Fibroblast of upper back skin (primary cell): ENCODE results near the gene CCDC59.
"Not testable (repeated sequence)": the region's sequence is repeated elsewhere in the genome, so short reads cannot be mapped to it uniquely, and the experiment has no call there.

ENCODE experiments used
- DNase-seq: peaks from one replicate; pipeline ENCODE4 v3.0.0-alpha.2; 2013

Gene CCDC59, protein sequence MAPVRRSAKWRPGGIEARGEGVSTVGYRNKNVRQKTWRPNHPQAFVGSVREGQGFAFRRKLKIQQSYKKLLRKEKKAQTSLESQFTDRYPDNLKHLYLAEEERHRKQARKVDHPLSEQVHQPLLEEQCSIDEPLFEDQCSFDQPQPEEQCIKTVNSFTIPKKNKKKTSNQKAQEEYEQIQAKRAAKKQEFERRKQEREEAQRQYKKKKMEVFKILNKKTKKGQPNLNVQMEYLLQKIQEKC

DNA sequence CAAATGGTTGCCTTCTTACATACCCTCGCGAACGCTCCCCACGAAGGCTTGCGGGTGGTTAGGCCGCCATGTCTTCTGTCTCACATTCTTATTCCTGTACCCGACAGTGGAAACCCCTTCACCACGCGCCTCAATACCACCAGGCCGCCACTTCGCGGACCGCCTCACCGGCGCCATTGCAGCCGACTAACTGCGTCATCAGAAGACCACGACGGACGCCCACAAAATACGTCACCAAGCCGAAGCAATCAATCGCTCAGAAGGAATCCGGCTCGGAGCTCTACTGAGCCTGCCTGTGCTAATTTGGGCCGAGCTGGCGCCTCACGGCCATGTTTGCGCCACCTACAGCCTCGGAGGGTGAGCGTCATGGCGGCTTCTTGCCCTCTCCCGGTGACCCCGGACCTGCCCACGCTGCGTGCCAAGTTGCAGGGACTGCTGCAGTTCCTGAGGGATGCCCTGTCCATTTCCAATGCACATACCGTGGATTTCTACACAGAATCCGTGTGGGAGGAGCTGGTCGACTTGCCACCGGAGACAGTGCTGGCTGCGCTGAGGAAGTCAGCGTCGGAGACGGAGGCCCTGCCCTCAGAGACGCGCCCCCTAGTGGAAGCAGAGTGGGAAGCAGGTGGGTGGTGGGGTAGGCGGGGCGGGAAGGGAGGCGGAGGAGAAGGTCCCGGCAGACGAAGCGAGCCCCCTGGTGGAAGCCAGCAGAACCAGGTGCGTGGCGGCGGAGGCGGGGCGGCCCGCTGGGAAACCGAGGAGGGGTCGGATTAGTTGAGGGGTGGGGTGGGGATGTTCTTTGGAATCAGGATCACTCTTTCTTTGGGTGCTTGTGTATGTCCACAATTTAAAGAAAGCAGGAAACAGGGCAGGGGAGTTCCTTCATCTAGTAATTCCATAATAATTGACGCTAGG, at the start of gene CCDC59, which contains the start of gene METTL25:
Gene CCDC59, minus strand, starts transcription at position 188 of the 915 bp plus-strand sequence. Its CDS starts 11 bp downstream, at position 177.
Gene METTL25, plus strand, starts transcription at position 330 of the 915 bp plus-strand sequence. Its CDS starts 37 bp downstream, at position 367.
- DNase-seq, result peak; percentile 99

DNA sequence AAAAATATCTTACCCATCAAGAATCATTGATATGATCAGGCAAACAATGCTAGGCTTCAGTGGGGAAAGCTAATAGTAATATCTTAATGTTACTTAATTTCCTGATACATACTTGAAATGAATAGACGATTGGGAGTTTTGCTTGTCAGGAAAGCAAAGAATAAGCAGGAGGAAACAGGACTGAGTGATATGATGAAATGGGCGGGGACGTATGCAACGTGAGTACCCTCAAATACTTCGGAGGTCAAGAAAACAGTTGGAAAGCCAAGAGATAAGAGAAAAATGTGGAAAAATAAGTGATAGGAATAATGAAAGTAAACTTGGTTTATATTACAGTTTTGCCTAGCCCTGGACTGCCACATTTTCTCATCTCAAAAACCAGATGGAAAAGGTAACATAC, 49.3 kb upstream of the CCDC59 start:
- DNase-seq, result no peak

DNA sequence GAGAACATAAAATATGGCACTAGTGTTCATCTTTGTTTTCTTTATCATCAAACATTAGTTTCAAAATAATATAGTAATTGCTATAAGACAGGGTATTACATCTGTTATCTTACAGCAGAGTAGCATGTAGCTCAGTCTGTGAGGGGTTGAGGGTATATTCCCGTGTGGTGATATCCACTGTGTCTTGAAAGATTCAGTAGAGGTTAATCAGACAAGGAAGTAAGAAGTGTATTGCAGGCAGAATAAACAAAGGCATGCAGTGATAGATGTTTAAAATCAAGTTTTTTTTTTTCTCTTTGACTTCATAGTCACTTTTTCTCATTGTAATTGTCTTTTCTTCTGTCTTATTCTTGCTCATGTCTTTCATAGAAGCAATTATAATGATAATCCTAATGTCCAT, 48.5 kb upstream of the CCDC59 start:
- DNase-seq, result no peak

DNA sequence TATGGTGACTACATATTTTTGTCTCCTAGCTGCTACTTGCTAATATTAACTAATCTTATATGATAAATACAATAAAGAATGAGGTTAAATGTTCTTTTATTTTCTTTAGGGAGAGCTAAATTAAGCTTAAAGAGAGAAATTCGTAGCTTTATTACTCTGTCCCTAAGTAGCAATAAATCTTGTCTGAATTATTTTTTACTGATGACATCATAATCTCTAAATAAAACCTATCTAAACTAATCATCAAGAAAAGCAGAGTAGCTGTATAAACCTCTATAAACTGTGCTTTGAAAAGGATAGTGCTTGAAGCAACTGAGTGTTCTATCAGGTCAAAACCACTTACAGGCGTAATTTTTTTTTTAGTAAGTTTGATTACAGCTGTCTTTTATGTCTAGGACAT, 42.6 kb upstream of the CCDC59 start:
- no peak for DNase-seq

DNA sequence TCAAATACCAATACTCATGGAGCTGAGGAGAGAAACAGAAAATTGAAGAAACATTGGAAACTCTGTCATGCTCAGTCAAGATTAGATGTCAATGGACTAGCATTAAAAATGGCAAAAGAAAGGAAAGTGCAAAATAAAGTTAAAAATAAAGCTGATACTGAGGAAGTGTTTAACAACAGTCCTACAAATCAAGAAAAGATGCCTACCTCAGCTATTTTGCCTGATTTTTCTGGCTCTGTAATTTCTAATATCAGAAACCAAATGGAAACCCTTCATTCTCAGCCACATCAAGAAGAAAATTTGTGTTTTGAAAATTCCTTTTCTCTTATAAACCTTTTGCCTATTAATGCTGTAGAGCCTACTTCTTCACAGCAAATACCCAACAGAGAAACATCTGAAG, 40.7 kb upstream of the CCDC59 start:
- DNase-seq, result no peak

DNA sequence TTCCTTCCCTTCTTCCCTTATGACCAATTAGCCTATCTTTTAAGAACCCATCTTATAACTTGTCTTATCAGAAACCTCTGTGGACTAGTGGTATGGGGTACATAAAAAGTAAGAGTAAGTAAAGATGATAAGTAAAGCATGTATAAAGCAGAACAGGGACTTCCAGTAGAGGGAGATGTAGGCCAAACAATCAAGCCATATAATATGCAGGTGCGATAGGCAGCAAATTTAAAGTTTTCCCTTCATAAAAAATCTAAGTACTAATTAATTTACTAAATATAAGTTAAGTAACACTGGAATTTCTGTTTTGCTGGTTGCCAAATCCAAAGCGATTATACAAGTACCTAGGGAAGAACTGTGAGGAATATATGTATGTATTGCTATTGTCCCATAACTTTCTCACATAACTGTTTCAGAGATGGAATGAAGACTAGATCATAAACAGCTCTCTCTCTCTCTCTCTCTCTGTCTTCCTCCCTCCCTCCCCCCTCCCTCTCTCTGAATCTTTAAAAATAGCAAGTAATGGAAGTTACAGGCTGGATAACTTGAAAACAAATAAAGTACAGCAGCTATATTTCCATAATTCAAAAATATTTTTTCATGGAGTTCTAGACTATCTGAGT, 25.9 kb upstream of the CCDC59 start:
- DNase-seq, result peak; percentile 16

DNA sequence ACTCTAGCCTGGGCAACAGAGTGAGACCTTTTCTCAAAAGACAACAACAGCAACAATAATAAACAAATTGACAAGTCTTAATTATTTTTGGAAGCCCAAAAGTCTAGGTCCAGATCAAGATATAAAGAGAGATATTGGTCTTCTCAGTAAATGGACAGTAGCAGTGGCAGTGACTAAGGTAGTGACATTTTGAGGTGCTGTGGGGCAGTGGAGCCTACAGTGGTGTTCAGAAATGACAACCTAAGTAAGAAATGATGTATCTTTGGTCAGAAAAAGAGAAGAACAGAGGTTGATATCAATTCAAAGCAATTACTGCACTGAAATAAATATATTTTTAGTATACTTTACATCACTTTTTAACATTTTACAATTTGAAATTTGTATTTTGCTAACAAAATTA, 20.8 kb upstream of the CCDC59 start:
- no peak for DNase-seq

DNA sequence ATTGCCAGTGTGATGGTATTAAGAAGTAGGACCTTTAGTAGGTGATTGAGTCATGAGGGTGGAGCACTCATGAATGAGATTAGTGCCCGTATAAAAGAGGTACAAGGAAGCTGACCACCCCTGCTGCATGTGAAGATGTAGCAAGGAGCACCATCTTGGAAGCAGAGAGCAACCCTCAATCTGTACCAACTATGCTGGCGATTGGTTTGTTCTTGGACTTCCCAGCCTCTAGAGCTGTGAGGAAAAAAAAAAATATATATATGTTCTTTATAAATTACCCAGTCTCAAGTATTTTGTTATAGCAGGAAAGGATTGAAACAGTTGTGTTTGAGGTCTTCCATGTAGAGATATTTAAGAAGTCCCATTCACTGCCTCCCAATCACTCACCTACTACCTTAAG, 17.0 kb upstream of the CCDC59 start:
- no peak for DNase-seq

DNA sequence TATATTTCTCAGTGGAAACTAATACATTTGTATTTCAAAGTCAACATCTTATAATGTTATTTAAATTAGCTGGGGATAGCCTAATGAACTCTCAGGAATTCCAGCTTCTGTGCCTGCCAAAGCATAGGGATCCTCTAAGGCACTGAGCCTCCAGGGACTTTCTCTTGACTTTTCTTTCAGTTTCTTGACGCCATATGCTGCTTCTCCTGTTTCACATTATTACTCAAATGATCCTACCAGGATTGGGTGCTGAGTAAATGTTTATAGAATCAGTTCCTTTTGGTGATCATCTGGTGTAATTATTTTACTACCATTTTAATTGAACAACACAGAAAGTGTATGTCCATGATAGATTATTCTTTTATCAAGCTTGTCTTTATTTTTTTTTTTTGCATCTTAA, 8.0 kb upstream of the CCDC59 start:
- DNase-seq, result peak; percentile 8

DNA sequence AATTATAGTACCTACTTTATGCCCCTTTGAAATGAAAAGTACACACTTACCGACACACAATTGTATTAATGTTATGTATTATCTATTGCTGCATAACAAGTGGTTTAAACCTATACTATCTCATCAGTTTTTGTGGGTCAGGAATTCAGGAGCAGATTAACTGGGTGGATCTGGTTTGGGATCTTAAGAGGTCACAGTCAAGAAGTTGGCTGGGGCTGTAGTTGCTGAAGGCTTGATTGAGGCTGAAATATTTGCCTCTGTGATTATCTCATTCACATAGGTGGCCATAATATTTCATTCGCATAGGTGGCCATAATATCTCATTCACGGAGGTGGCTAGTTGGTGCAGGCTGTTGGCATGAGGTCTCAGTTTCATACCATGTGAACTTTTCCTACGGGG, 5.8 kb upstream of the CCDC59 start:
- no peak for DNase-seq

DNA sequence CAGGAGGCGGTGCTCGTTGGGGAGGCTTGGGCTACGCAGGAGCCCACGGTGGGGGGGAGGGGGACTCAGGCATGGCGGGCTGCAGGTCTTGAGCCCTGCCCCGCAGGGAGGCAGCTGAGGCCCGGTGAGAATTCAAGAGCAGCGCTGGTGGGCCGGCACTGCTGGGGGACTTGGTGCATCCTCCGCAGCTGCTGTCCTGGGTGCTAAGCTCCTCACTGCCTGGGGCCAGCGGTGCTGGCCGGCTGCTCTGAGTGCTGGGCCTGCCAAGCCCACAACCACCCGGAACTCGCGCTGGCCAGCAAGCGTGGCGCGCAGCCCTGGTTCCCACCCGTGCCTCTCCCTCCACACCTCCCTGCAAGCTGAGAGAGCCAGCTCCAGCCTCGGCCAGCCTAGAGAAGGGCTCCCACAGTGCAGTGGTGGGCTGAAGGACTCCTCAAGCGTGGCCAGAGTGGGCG, 3.3 kb upstream of the CCDC59 start:
- no peak for DNase-seq

DNA sequence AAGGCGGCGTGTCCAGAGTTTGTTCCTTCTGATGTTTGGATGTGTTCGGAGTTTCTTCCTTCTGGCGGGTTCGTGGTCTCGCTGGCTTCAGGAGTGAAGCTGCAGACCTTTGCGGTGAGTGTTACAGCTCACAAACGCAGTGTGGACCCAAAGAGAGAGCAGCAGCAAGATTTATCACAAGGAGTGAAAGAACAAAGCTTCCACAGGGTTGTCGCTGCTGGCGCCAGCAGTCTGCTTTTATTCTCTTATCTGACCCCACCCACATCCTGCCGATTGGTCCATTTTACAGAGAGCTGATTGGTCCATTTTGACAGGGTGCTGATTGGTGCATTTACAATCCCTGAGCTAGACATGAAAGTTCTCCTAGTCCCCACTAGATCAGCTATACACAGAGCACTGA, 2.6 kb upstream of the CCDC59 start:
- DNase-seq, result not testable (repeated sequence)

DNA sequence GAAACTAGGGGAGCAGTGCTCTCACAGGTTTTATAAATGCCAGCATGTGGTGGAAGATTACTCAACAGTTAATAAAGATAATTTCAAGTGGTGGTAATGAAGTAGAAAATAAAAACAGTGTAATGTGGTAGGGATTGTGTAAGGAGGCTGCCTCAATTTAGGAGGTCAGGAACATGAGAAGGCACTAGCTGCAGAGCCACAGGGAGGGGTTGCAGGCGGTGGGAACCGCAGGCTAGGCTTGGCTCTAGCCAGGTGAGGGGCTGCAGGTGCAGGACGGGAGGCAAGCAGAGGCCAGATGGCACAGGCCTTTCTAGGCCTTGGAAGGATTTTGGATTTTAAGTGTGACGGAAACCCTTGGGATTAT, 910 bp upstream of the CCDC59 start:
- DNase-seq, result no peak

DNA sequence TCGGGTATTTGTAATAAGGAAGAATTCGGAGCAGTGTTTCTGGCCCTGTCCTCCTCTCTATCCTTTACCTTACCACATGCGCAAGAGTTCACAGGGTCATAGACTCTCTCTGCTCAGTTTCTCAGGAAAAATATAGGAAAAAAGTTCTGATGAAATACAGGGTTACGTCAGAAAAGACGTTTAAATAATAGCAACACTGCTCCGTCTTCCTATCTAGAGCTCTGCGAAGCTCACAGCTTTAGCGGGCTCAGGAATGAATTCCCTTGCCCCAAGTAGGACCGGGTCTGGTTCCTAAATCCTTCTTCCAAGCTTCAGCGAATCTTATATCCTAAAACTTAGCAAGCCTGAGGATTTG, 365 bp downstream of the CCDC59 start:
- peak; percentile 1 for DNase-seq

DNA sequence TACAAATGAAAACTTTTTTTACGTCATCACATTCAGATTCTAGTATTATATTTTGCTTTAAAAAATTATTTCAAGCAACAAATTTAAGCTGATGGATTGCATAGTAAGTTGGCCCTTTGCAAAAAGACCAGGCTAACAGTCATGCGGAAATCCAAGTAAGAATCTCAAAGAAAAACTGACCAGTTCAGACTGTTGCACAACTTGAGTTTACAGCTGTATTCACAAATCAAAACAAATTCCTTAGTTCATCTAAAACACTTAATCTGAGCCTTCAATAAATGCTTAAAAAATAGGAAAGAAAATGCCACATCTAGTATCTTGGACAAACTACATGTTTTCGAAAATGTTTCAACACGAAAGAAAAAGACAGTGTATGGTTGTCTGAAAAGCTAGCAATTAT, 847 bp downstream of the CCDC59 start:
- DNase-seq, result no peak

DNA sequence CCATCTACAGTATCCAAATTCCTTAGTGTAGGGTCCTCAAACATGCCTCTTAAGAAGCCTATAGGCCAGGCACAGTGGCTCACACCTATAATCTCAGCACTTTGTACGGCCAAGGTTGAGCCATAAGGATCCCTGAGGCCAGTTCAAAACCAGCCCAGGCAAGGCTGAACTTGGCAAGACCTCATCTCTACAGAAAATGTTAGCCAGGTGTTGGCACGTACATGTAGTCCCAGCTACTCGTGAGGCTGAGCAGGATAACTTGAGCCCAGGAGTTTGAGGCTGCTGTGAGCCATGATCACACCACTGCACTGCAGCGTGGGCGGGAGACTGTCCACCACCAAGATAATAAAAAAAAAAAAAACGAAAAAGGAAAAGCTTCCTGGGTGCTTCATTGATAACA, 6.8 kb downstream of the CCDC59 start:
- no peak for DNase-seq

DNA sequence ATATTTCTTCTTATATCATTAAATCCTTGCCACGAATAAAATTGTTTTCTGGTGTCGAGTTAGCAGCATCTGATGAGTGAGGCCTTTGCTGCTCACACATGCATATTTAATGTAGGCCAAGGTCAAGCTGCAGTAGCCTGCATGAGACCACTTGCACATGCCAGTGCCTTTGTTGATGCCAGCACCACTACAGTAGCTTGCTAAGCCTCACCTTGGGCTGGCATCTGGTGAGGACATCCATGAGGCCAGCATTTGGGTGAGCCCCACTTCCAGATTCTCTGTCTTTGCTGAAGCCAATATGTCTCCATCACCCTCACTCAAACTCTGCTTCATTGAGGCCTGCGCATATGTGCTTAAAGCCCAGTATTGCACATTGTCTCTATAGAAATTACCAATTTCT, 8.0 kb downstream of the CCDC59 start:
- DNase-seq, result no peak

DNA sequence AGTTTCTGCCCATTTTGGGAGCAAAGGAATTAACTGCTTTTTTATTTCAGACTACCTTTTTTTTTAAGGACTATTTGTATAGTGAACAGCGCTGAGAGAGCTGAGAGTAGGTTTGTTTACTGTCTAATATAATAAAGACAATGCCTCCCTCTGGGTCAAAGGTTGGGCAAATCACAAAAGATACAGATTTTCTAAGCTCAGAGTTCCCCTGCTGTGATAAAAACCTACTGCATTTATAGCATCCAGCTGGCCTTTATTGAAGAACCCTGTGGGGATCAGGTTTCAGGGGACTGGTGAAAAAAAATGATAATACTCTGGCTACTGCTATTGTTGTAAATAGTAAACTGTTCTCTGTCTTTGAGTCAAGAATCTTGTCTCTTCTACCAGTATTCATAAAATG, 28.7 kb downstream of the CCDC59 start:
- DNase-seq, result no peak

DNA sequence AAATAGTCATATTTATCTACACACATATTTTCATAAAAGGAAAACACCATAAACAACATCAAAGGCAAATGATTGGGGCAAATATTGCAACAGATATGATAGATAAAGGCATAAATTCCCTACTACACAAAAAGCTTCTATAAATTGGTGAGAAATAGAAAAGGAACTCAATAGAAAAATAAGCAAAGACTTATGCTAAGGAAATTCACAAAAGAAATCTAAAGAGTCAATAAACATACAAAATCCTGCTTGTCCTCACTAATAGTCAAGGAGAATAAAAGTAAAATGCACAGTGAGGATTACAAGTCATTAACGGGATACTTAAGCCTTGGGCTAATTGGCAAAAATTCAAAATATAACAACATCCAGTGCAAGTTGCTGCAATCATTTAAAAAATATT, 30.3 kb downstream of the CCDC59 start:
- DNase-seq, result no peak

DNA sequence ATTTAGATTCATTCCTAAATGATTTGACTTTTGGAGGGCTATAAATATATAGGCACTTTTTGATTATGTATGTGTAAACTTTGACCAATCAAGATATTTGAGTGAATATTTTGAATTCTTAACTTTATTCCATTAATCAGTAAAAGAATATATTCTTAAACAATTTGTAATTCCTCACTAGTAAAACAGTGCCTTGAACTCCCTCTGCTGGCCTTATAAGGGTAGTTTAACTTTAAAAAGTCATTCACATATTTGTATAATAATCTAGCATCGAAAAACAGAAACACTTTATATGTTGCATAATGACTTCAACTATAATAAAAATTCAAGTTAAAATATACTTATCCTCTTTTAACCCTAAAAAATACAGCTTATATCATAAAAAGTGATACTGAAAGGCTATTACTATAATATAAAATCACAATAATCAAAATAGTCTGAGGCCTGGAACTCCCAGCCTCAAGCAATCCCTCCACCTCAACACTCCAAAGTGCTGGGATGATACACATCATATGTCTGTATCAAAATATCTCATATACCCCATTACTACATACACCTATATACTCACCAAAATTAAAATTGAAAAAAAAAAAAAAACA, 31.2 kb downstream of the CCDC59 start:
- peak; percentile 11 for DNase-seq

DNA sequence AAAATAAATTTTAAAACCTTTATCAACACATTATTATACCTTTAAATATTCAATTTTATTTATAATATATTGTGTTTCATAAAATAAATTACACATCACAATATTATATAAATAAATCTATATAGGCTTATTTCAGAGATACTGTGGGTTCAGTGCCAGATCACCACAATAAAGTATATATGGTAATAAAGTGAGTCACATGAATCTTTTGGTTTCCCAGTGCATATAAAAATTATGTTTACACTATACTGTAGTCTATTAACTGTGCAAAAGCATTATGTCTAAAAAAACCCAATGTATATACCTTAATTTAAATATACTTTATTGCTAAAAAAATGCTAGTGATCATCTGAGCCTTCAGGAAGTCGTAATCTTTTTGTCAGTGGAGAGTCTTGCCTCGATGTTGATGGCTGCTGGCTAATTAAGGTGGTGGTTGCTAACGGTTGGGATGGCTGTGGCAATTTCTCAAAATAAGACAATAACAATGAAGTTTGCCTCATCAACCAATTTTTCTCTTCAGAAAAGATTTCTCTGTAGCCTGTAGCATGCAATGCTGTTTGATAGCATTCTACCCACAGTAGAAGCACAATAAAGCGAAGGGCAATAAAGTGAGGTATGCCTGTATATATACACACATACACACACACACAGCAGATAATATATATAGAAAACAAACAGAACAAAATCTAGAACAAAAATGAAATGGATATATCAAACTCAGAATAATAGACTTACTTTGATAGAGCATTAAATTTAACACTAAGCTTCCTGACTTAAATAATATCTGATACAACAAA, 32.4 kb downstream of the CCDC59 start:
- DNase-seq, result no peak

DNA sequence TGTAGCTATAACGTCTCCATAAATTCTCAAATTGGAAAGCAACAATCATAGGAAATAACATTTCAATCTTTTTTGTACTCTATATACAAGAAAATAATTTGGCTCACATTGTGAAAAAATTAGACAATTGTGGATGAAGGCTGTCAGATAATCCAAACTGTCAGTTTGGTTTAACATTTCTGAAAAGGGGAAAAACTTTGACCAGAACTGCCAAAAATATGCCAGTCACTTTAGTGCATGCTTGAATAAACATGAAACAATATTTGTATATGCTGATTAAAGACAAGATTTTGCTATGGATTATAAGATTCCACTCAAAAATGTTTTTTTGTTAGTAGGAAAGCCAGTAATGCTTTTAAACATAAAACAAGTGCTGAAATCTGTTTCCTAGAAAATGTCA, 38.9 kb downstream of the CCDC59 start:
- no peak for DNase-seq
